CD4-positive, alpha-beta T cell treated with Interleukin-2 at 100 ng/mL for 4 hours (primary cell): ENCODE data around the gene EFCAB5.
"Not testable (repeated sequence)": the region's sequence is repeated elsewhere in the genome, so short reads cannot be mapped to it uniquely, and the experiment has no call there.

ENCODE experiments used
- DNase-seq: peaks from one replicate; pipeline ENCODE4 v3.0.0-alpha.2; 2020; ENCODE audit warnings: low spot score

The EFCAB5 gene

GRCh38 chr17:29941334-29941733, at the start of gene EFCAB5:
Gene EFCAB5 (plus strand): TSS chr17:29941634. CDS start chr17:29941797, 163 bp downstream.
- no peak for DNase-seq

GRCh38 chr17:29892201-29892600, 49.2 kb upstream of the EFCAB5 start:
- DNase-seq, result no peak

GRCh38 chr17:29897136-29897535, 44.3 kb upstream of the EFCAB5 start:
- not testable (repeated sequence) for DNase-seq

- no peak for DNase-seq
Observed at GRCh38 chr17:29903471-29903870, 38.0 kb upstream of the EFCAB5 start.

GRCh38 chr17:29905086-29905878, 36.2 kb upstream of the EFCAB5 start:
- no peak for DNase-seq

GRCh38 chr17:29905879-29906167, 35.6 kb upstream of the EFCAB5 start:
- no peak for DNase-seq

- no peak for DNase-seq
Observed at GRCh38 chr17:29906969-29907368, 34.5 kb upstream of the EFCAB5 start.

GRCh38 chr17:29909236-29910003, 32.0 kb upstream of the EFCAB5 start:
- no peak for DNase-seq

- no peak for DNase-seq
Observed at GRCh38 chr17:29911641-29912177, 29.7 kb upstream of the EFCAB5 start.

GRCh38 chr17:29914819-29915537, 26.5 kb upstream of the EFCAB5 start:
- no peak for DNase-seq

GRCh38 chr17:29918016-29918415, 23.4 kb upstream of the EFCAB5 start:
- no peak for DNase-seq

GRCh38 chr17:29918922-29919856, 22.2 kb upstream of the EFCAB5 start:
- DNase-seq, result no peak

- DNase-seq, result no peak
Observed at GRCh38 chr17:29924786-29925185, 16.6 kb upstream of the EFCAB5 start.

GRCh38 chr17:29927546-29927945, 13.9 kb upstream of the EFCAB5 start:
- DNase-seq, result no peak

GRCh38 chr17:29929006-29929532, 12.4 kb upstream of the EFCAB5 start:
- peak; percentile 8 for DNase-seq

GRCh38 chr17:29929533-29930408, 11.7 kb upstream of the EFCAB5 start, which contains the start of gene SSH2:
Gene SSH2 (minus strand): TSS chr17:29930228. CDS start chr17:29930000, 228 bp downstream.
- peak; percentile 85 for DNase-seq

GRCh38 chr17:29930409-29931010, 10.9 kb upstream of the EFCAB5 start:
- no peak for DNase-seq

GRCh38 chr17:29931231-29931932, 10.1 kb upstream of the EFCAB5 start:
- peak; percentile 83 for DNase-seq

- DNase-seq, result no peak
Observed at GRCh38 chr17:29933379-29933778, 8.1 kb upstream of the EFCAB5 start.
